GM23248 (cell line): ENCODE data around the gene GAS7. TPM values are rescaled to one million over a fixed set of nuclear protein-coding genes. Genes with fewer than 3 reads are reported as not detected.
A peak's percentile ranks its signal among the peaks of the same experiment; 100 is the strongest.

Source experiments
- DNase-seq: peaks from one replicate; pipeline ENCODE4 v3.0.0-alpha.2; 2015
- H2AFZ ChIP-seq: fragments of 200-600 bp; sonication (generic); 2 replicates; pipeline ENCODE4 v1.6.1; 2016; ENCODE audit warnings: antibody characterized with exemption
- H3F3A ChIP-seq: fragments of 200-600 bp; sonication (generic); 2 replicates; pipeline ENCODE4 v1.6.1; 2016; ENCODE audit warnings: mild to moderate bottlenecking, antibody characterized with exemption, mixed run types; ENCODE audit not compliant: insufficient read depth
- H3K27ac ChIP-seq: fragments of 200-600 bp; sonication (generic); 2 replicates; pipeline ENCODE4 v1.5.1; 2016; ENCODE audit warnings: mild to moderate bottlenecking
- H3K27me3 ChIP-seq: fragments of 200-600 bp; sonication (generic); replicated peaks from 2 replicates; pipeline ENCODE4 v1.6.1; 2016; ENCODE audit warnings: mild to moderate bottlenecking; ENCODE audit not compliant: insufficient read depth
- H3K36me3 ChIP-seq: fragments of 200-600 bp; sonication (generic); 2 replicates; pipeline ENCODE4 v1.6.1; 2016; ENCODE audit warnings: low read depth, mild to moderate bottlenecking
- H3K4me1 ChIP-seq: fragments of 200-600 bp; sonication (generic); 2 replicates; pipeline ENCODE4 v1.6.1; 2016; ENCODE audit warnings: mild to moderate bottlenecking; ENCODE audit not compliant: insufficient read depth
- H3K4me2 ChIP-seq: fragments of 200-600 bp; sonication (generic); one replicate; pipeline ENCODE4 v1.6.1; 2016; ENCODE audit warnings: mild to moderate bottlenecking; ENCODE audit not compliant: unreplicated experiment
- H3K4me3 ChIP-seq: fragments of 200-600 bp; sonication (generic); 2 replicates; pipeline ENCODE4 v1.5.1; 2016; ENCODE audit warnings: mild to moderate bottlenecking
- H3K79me2 ChIP-seq: fragments of 200-600 bp; sonication (generic); 2 replicates; pipeline ENCODE4 v1.6.1; 2016; ENCODE audit warnings: mild to moderate bottlenecking; ENCODE audit not compliant: insufficient read depth
- H3K9ac ChIP-seq: fragments of 200-600 bp; sonication (generic); 2 replicates; pipeline ENCODE4 v1.6.1; 2016; ENCODE audit warnings: mild to moderate bottlenecking
- H3K9me2 ChIP-seq: fragments of 200-600 bp; sonication (generic); 2 replicates; pipeline ENCODE4 v1.6.1; 2016; ENCODE audit warnings: mixed run types, mild to moderate bottlenecking, moderate library complexity; ENCODE audit not compliant: insufficient read depth
- H3K9me3 ChIP-seq: fragments of 200-600 bp; sonication (generic); one replicate; pipeline ENCODE4 v1.6.1; 2017; ENCODE audit warnings: low read depth
- H4K20me1 ChIP-seq: fragments of 200-600 bp; sonication (generic); 2 replicates; pipeline ENCODE4 v1.6.0; 2016; ENCODE audit not compliant: insufficient read depth
- EZH2 ChIP-seq: fragments of 200-600 bp; sonication (generic); IDR thresholded peaks from 2 replicates; pipeline ENCODE4 v1.6.1; 2018; ENCODE audit warnings: antibody characterized with exemption, mild to moderate bottlenecking; ENCODE audit not compliant: insufficient read depth, poor library complexity, severe bottlenecking
- EZH2phosphoT487 ChIP-seq: fragments of 200-600 bp; sonication (generic); IDR thresholded peaks from 2 replicates; pipeline ENCODE4 v1.6.1; 2018; ENCODE audit warnings: antibody characterized with exemption, moderate library complexity, mild to moderate bottlenecking, low read depth; ENCODE audit not compliant: insufficient read depth
- WGBS, 2 experiments: methylation state at CpG; one replicate each; pipeline ENCODE4 v1.1.6; 2015 to 2017; ENCODE audit warnings: low lambda C conversion rate in 2 of 2, low coverage in 1 of 2; ENCODE audit errors: missing lambda C conversion rate in 2 of 2; 5-methylcytosine and 5-hydroxymethylcytosine counted together
- in situ Hi-C: fragments of 300-500 bp; cut with MboI; formaldehyde crosslinking; loops from 2 replicates; pipeline ENCODE4 v1.15.0; 2020
- polyA plus RNA-seq: library from polyadenylated mRNA; unstranded; fragments of >200 nt; fragmentation: Nextera tagmentation; extraction: Ambion mirVana; gene quantifications from 2 replicates; pipeline ENCODE4 v1.2.1, GENCODE V29; 2016
- total RNA-seq: library from RNA; depleted of rRNA; stranded (reverse); fragments of >200 nt; shearing (Covaris generic); gene quantifications from 2 replicates; pipeline ENCODE4 v1.2.3, GENCODE V29; 2014

GAS7 gene
- total and polyA plus RNA-seq, 2 experiments from 2014 or later: 6.7 to 13.4 TPM

- Histone ChIP-seq H3K79me2 (peaks cover 7% of the 10 kb centered on the region; the same call in 1 of the 2 replicates), H3K9me2 (no peaks in the 10 kb centered on the region), H3K36me3 (no peaks in the 10 kb centered on the region), H4K20me1 (no peaks in the 10 kb centered on the region), H3K9ac (no peak overlapping the region), H3K9me3 (no peaks in the 10 kb centered on the region), H2AFZ (no peak overlapping the region), H3K4me3 (no peak overlapping the region), H3K4me1 (peaks cover 13% of the 10 kb centered on the region), H3K4me2 (no peak overlapping the region), H3K27ac (no peak overlapping the region), H3F3A (peaks cover 11% of the 10 kb centered on the region; the same call in 1 of the 2 replicates), H3K27me3 (no peaks in the 10 kb centered on the region)
- in situ Hi-C loops: no loop called here
- DNase-seq: no peak
- no peak for TF ChIP-seq EZH2
- TF ChIP-seq EZH2phosphoT487: no peak
- 91% methylated on average over 7 of the region's 7 CpGs for WGBS, 2 experiments
Observed at GRCh38 chr17:10166176-10166935, 32.0 kb downstream of the GAS7 start.

GRCh38 chr17:10162096-10162495, 36.3 kb downstream of the GAS7 start:
- Histone ChIP-seq H3K9ac (peak overlapping the region; percentile 41), H3K4me2 (peak overlapping the region; percentile 12), H3K79me2 (no peaks in the 10 kb centered on the region), H3K9me2 (no peaks in the 10 kb centered on the region), H3K27me3 (no peaks in the 10 kb centered on the region), H3K27ac (no peak overlapping the region), H3K4me3 (no peak overlapping the region), H4K20me1 (no peaks in the 10 kb centered on the region), H3K9me3 (no peaks in the 10 kb centered on the region), H3K4me1 (peaks cover 10% of the 10 kb centered on the region), H3K36me3 (no peaks in the 10 kb centered on the region), H3F3A (0 out of 2 replicates have a peak, but pooled peaks cover 5% of the 10 kb centered on the region), H2AFZ (peak overlapping the region; percentile 48; the same call in 1 of the 2 replicates)
- WGBS, 2 experiments: 29 to 32% methylated on average over 5 of the region's 5 CpGs
- in situ Hi-C loops: no loop called here
- TF ChIP-seq EZH2 (no peak), EZH2phosphoT487 (no peak)
- DNase-seq: peak; percentile 45

GRCh38 chr17:10161386-10161785, 37.0 kb downstream of the GAS7 start:
- Histone ChIP-seq H3K4me2 (no peak overlapping the region), H3K4me3 (no peak overlapping the region), H3K9ac (no peak overlapping the region), H3K27me3 (no peaks in the 10 kb centered on the region), H3K36me3 (no peaks in the 10 kb centered on the region), H3F3A (peaks cover 6% of the 10 kb centered on the region; the same call in 1 of the 2 replicates), H3K79me2 (no peaks in the 10 kb centered on the region), H3K9me2 (no peaks in the 10 kb centered on the region), H4K20me1 (no peaks in the 10 kb centered on the region), H3K4me1 (peaks cover 17% of the 10 kb centered on the region), H3K9me3 (no peaks in the 10 kb centered on the region), H2AFZ (no peak overlapping the region), H3K27ac (no peak overlapping the region)
- no peak for TF ChIP-seq EZH2phosphoT487
- TF ChIP-seq EZH2: no peak
- DNase-seq: no peak
- in situ Hi-C loops: no loop called here
- 83 to 86% methylated on average over 5 of the region's 5 CpGs for WGBS, 2 experiments

- Histone ChIP-seq H3K9me2 (no peaks in the 10 kb centered on the region), H3K9ac (0 out of 2 replicates have a peak overlapping the region, but pooled peaks have one; percentile 3), H3K79me2 (no peaks in the 10 kb centered on the region), H3K36me3 (no peaks in the 10 kb centered on the region), H3F3A (peaks cover 9% of the 10 kb centered on the region; the same call in 1 of the 2 replicates), H3K9me3 (no peaks in the 10 kb centered on the region), H3K4me2 (peak overlapping the region; percentile 30), H3K4me1 (peaks cover 19% of the 10 kb centered on the region), H3K27ac (0 out of 2 replicates have a peak overlapping the region, but pooled peaks have one; percentile 2), H3K27me3 (no peaks in the 10 kb centered on the region), H4K20me1 (no peaks in the 10 kb centered on the region), H3K4me3 (no peak overlapping the region; the same call in 1 of the 2 replicates), H2AFZ (peak overlapping the region; percentile 54)
- TF ChIP-seq EZH2 (no peak), EZH2phosphoT487 (no peak)
- WGBS, 2 experiments: 16 to 17% methylated on average over 11 of the region's 11 CpGs
- peak; percentile 35 for DNase-seq
- in situ Hi-C loops: no loop called here
Observed at GRCh38 chr17:10156948-10157607, 41.3 kb downstream of the GAS7 start.
